IMR-90 (cell line): Measurements from ENCODE around the gene SH3BP4. TPM values are rescaled to one million over a fixed set of nuclear protein-coding genes. Genes with fewer than 3 reads are reported as not detected.

ENCODE experiments used
- ATAC-seq: fragments of 200-7000 bp; cut with Tn5 transposase; 2 replicates; pipeline ENCODE4 v1.9.1; 2020; ENCODE audit warnings: low read depth, mild to moderate bottlenecking, moderate library complexity
- BruUV-seq: library from RNA; stranded (reverse); fragments of 400-500 nt; replicated peaks from 2 replicates; lab custom pipeline; 2021; lab: Mats Ljungman, UMichigan
- CTCF ChIA-PET: fragments of 300-600 bp; formaldehyde crosslinking; extraction: SDS; loops from one replicate; lab custom pipeline; 2021; ENCODE audit warnings: antibody characterized with exemption; lab: Yijun Ruan, JAX
- POLR2A ChIA-PET: fragments of 300-600 bp; sonication (Branson Sonifier 250); formaldehyde crosslinking; loops from one replicate; lab custom pipeline; 2022; ENCODE audit warnings: antibody characterized with exemption; ENCODE audit not compliant: unreplicated experiment; lab: Charles Lee
- DNase-seq: peaks from one replicate; pipeline ENCODE4 v3.0.0; 2013
- H2AFZ ChIP-seq: replicated peaks from 2 replicates; pipeline ENCODE3; 2013; ENCODE audit warnings: low read length, mild to moderate bottlenecking; ENCODE audit not compliant: poor library complexity
- H2AK5ac ChIP-seq: 2 replicates; pipeline ENCODE4 v1.6.1; 2013; ENCODE audit warnings: low read depth, low read length, inconsistent platforms
- H2AK9ac ChIP-seq: replicated peaks from 2 replicates; pipeline ENCODE3; 2013; ENCODE audit warnings: mild to moderate bottlenecking, low read depth, low read length, moderate library complexity; ENCODE audit not compliant: poor library complexity
- H2BK120ac ChIP-seq: 2 replicates; pipeline ENCODE4 v1.6.1; 2013; ENCODE audit warnings: low read depth, low read length, inconsistent platforms
- H2BK15ac ChIP-seq: 3 replicates; pipeline ENCODE4 v1.6.1; 2013; ENCODE audit warnings: low read depth, low read length, inconsistent platforms
- H2BK20ac ChIP-seq: 2 replicates; pipeline ENCODE4 v1.6.1; 2013; ENCODE audit warnings: low read depth, mild to moderate bottlenecking, inconsistent platforms, low read length, moderate library complexity
- H2BK5ac ChIP-seq: 2 replicates; pipeline ENCODE4 v1.6.1; 2013; ENCODE audit warnings: mild to moderate bottlenecking, low read depth, low read length, inconsistent platforms; ENCODE audit not compliant: poor library complexity, severe bottlenecking
- H3K14ac ChIP-seq: replicated peaks from 2 replicates; pipeline ENCODE4 v1.6.1; 2013; ENCODE audit warnings: low read depth, low read length, inconsistent platforms
- H3K18ac ChIP-seq: 2 replicates; pipeline ENCODE4 v1.6.1; 2013; ENCODE audit warnings: low read depth, low read length, control low read depth
- H3K23ac ChIP-seq: 2 replicates; pipeline ENCODE4 v1.6.1; 2013; ENCODE audit warnings: low read depth, low read length, inconsistent platforms
- H3K27ac ChIP-seq: 2 replicates; pipeline ENCODE4 v1.5.1; 2013; ENCODE audit warnings: mild to moderate bottlenecking, control low read depth, low read length; ENCODE audit not compliant: insufficient read depth
- H3K27me3 ChIP-seq: 2 replicates; pipeline ENCODE4 v1.6.1; 2013; ENCODE audit warnings: low read length; ENCODE audit not compliant: control insufficient read depth, insufficient read depth
- H3K36me3 ChIP-seq: 2 replicates; pipeline ENCODE4 v1.6.1; 2013; ENCODE audit warnings: low read length, mixed read lengths; ENCODE audit not compliant: control insufficient read depth, insufficient read depth
- H3K4ac ChIP-seq: 2 replicates; pipeline ENCODE4 v1.6.1; 2013; ENCODE audit warnings: low read depth, low read length, inconsistent platforms
- H3K4me1 ChIP-seq: 2 replicates; pipeline ENCODE4 v1.6.1; 2013; ENCODE audit warnings: low read length, mixed read lengths; ENCODE audit not compliant: control insufficient read depth, insufficient read depth
- H3K4me2 ChIP-seq: 2 replicates; pipeline ENCODE4 v1.6.1; 2013; ENCODE audit warnings: low read depth, mild to moderate bottlenecking, control low read depth, low read length, moderate library complexity
- H3K4me3 ChIP-seq: 2 replicates; pipeline ENCODE4 v1.5.1; 2013; ENCODE audit warnings: low read depth, mild to moderate bottlenecking, control low read depth, low read length, moderate library complexity; ENCODE audit not compliant: insufficient read depth
- H3K56ac ChIP-seq: 2 replicates; pipeline ENCODE4 v1.6.1; 2013; ENCODE audit warnings: low read length, inconsistent platforms; ENCODE audit not compliant: insufficient read depth; ENCODE audit errors: extremely low read depth
- H3K79me1 ChIP-seq, 2 experiments: 2 replicates each; pipeline ENCODE4 v1.6.1; 2013; ENCODE audit warnings: low read length in 2 of 2, inconsistent platforms in 1 of 2, low read depth in 1 of 2
- H3K9ac ChIP-seq: 2 replicates; pipeline ENCODE4 v1.6.1; 2013; ENCODE audit warnings: low read depth, low read length, control low read depth
- H3K9me1 ChIP-seq: 2 replicates; pipeline ENCODE4 v1.6.1; 2013; ENCODE audit warnings: low read length, inconsistent platforms; ENCODE audit not compliant: insufficient read depth
- H3K9me3 ChIP-seq: 2 replicates; pipeline ENCODE4 v1.6.1; 2013; ENCODE audit warnings: low read length; ENCODE audit not compliant: control insufficient read depth, insufficient read depth
- H4K20me1 ChIP-seq: 2 replicates; pipeline ENCODE4 v1.6.1; 2013; ENCODE audit warnings: low read length, inconsistent platforms; ENCODE audit not compliant: insufficient read depth
- H4K5ac ChIP-seq: 2 replicates; pipeline ENCODE4 v1.6.1; 2013; ENCODE audit warnings: mild to moderate bottlenecking, low read depth, low read length, control low read depth
- H4K8ac ChIP-seq, 2 experiments: 2 replicates each; pipeline ENCODE4 v1.6.1; 2013; ENCODE audit warnings: low read depth in 2 of 2, low read length in 2 of 2, control low read depth in 1 of 2, inconsistent platforms in 1 of 2
- H4K91ac ChIP-seq: 2 replicates; pipeline ENCODE4 v1.6.1; 2013; ENCODE audit warnings: low read depth, low read length, inconsistent platforms; ENCODE audit not compliant: insufficient read depth
- BHLHE40 ChIP-seq: fragments of 150-350 bp; IDR thresholded peaks from 2 replicates; pipeline ENCODE4 v1.6.1; 2016; ENCODE audit warnings: mild to moderate bottlenecking, low read depth, low read length
- CEBPB ChIP-seq: IDR thresholded peaks from 2 replicates; pipeline ENCODE4 v1.6.1; 2012; ENCODE audit warnings: low read depth, low read length, improper control_type of control experiment
- CHD1 ChIP-seq: IDR thresholded peaks from 2 replicates; pipeline ENCODE4 v1.6.1; 2012; ENCODE audit warnings: low read depth, low read length, improper control_type of control experiment
- FOS ChIP-seq: fragments of 150-350 bp; IDR thresholded peaks from 2 replicates; pipeline ENCODE4 v1.6.1; 2016; ENCODE audit warnings: low read depth, low read length
- MAFK ChIP-seq: IDR thresholded peaks from 2 replicates; pipeline ENCODE4 v1.6.1; 2012; ENCODE audit warnings: low read depth, low read length, improper control_type of control experiment
- MAZ ChIP-seq: IDR thresholded peaks from 2 replicates; pipeline ENCODE4 v1.6.1; 2012; ENCODE audit warnings: low read depth, mild to moderate bottlenecking, low read length, improper control_type of control experiment, moderate library complexity, borderline replicate concordance
- MXI1 ChIP-seq: IDR thresholded peaks from 2 replicates; pipeline ENCODE4 v1.6.1; 2012; ENCODE audit warnings: low read depth, mild to moderate bottlenecking, low read length, moderate library complexity, borderline replicate concordance
- NFE2L2 ChIP-seq: fragments of 150-350 bp; IDR thresholded peaks from 2 replicates; pipeline ENCODE4 v1.6.1; 2016; ENCODE audit warnings: low read depth, mild to moderate bottlenecking, low read length
- POLR2A ChIP-seq: IDR thresholded peaks from 2 replicates; pipeline ENCODE4 v1.6.1; 2012; ENCODE audit warnings: mild to moderate bottlenecking, low read depth, low read length
- RAD21 ChIP-seq: IDR thresholded peaks from 2 replicates; pipeline ENCODE4 v1.6.1; 2012; ENCODE audit warnings: low read length, improper control_type of control experiment
- RCOR1 ChIP-seq: IDR thresholded peaks from 2 replicates; pipeline ENCODE4 v1.6.1; 2012; ENCODE audit warnings: mild to moderate bottlenecking, low read length, improper control_type of control experiment; ENCODE audit not compliant: insufficient replicate concordance
- RFX5 ChIP-seq: IDR thresholded peaks from 2 replicates; pipeline ENCODE4 v1.8.0; 2012; ENCODE audit warnings: low read depth, mild to moderate bottlenecking, low read length, moderate library complexity
- SMC3 ChIP-seq: fragments of 150-350 bp; IDR thresholded peaks from 2 replicates; pipeline ENCODE4 v1.6.1; 2016; ENCODE audit warnings: low read depth, mild to moderate bottlenecking, antibody characterized with exemption, low read length, moderate library complexity
- WGBS, 2 experiments: methylation state at CpG; one replicate each; pipeline versions ENCODE4 v1.1.5 to v1.1.7; 2013; ENCODE audit warnings: missing lambda C conversion rate in 2 of 2; ENCODE audit not compliant: insufficient read length in 1 of 2; ENCODE audit errors: extremely low coverage in 2 of 2; 5-methylcytosine and 5-hydroxymethylcytosine counted together
- dilution Hi-C: fragments of 300-500 bp; cut with HindIII; formaldehyde crosslinking; loops from one replicate; pipeline ENCODE4 v1.14.3; 2018; ENCODE audit warnings: low sequenced_read_pairs; ENCODE audit not compliant: unreplicated experiment
- in situ Hi-C: fragments of 300-500 bp; cut with MboI; formaldehyde crosslinking; loops from 3 replicates; pipeline ENCODE4 v1.14.3; 2019; ENCODE audit warnings: low sequenced_read_pairs, inconsistent platforms, mixed read lengths
- intact Hi-C: fragments of 100-400 bp; cut with micrococcal nuclease; formaldehyde crosslinking; loops from 2 replicates; pipeline ENCODE4 v1.10.0; 2022
- polyA plus RNA-seq, 3 experiments: library from polyadenylated mRNA; depleted of rRNA; stranded (reverse); fragments of >200 nt; gene quantifications; 2 replicates each; pipeline ENCODE4 v1.2.3, GENCODE V29; 2012; ENCODE audit warnings: low replicate concordance in 1 of 3
- total RNA-seq: library from RNA; depleted of rRNA; stranded (reverse); fragments of >200 nt; gene quantifications from 2 replicates; pipeline ENCODE4 v1.2.3, GENCODE V29; 2012
- TF ChIP-seq, protein P1 (sequence below): conservative IDR thresholded peaks from 2 replicates; pipeline ENCODE4 v1.5.1; 2012; ENCODE audit warnings: mild to moderate bottlenecking, low read depth, low read length, improper control_type of control experiment
- TF ChIP-seq, protein P2 (sequence below): fragments of 150-350 bp; IDR thresholded peaks from 2 replicates; pipeline ENCODE4 v1.6.1; 2016; ENCODE audit warnings: low read depth, mild to moderate bottlenecking, low read length, moderate library complexity, borderline replicate concordance
- TF ChIP-seq, protein P3 (sequence below): fragments of 150-350 bp; IDR thresholded peaks from 2 replicates; pipeline ENCODE4 v1.6.1; 2017; ENCODE audit warnings: mild to moderate bottlenecking, antibody characterized with exemption, low read length, low read depth

Gene SH3BP4
- total and polyA plus RNA-seq, 2 of the 4 experiments (the other 2 are of a cell fraction): 104 to 122 TPM

DNA sequence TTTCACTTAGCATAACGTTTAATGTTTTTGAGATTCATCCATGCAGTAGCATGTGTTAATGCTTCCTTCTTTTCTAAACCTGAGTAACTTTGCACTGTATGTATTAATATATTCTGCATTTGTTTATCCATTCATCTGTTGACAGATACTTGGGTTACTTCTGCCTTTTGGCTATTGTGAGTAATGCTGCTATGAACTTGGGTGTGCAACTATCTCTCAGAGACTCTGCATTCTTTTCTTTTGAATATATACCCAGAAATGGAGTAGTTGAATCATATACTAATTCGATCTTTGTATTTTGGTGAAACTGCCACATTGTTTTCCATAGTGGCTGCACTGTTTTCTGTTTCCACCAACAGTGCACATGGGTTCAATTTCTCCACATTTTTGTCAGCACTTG is 128.3 kb downstream of the SH3BP4 start:
- Histone ChIP-seq H4K5ac (no peak overlapping the region), H3K4me3 (no peak overlapping the region), H3K14ac (peak overlapping the region; percentile 56; the same call in 1 of the 2 replicates), H3K56ac (no peak overlapping the region; the same call in 1 of the 2 replicates), H4K91ac (no peak overlapping the region), H3K4me2 (peak overlapping the region; percentile 60; the same call in 1 of the 2 replicates), H2BK15ac (peak overlapping the region; percentile 44; the same call in 1 of the 3 replicates), H3K36me3 (no peaks in the 10 kb centered on the region), H4K8ac (peak overlapping the region; percentile 14 to 23; a peak in 2 of 4 replicates), H2BK120ac (0 out of 2 replicates have a peak overlapping the region, but pooled peaks have one; percentile 24), H3K23ac (0 out of 2 replicates have a peak overlapping the region, but pooled peaks have one; percentile 57), H3K79me1 (0 out of 4 replicates have a peak, but pooled peaks cover 0 to 3% of the 10 kb centered on the region in 2 experiments), H2AK5ac (0 out of 2 replicates have a peak overlapping the region, but pooled peaks have one; percentile 74), H2BK5ac (peak overlapping the region; percentile 10), H3K9me1 (peaks cover 8% of the 10 kb centered on the region), H4K20me1 (no peaks in the 10 kb centered on the region), H3K18ac (no peak overlapping the region; the same call in 1 of the 2 replicates), H3K4ac (no peak overlapping the region), H3K27me3 (no peaks in the 10 kb centered on the region), H2AFZ (no peak overlapping the region), H3K9ac (no peak overlapping the region), H2BK20ac (no peak overlapping the region), H3K27ac (no peak overlapping the region), H2AK9ac (no peak overlapping the region), H3K9me3 (peaks cover 2% of the 10 kb centered on the region), H3K4me1 (peaks cover 5% of the 10 kb centered on the region; the same call in 1 of the 2 replicates)
- in situ Hi-C loops (no loop called here), intact Hi-C loops (no loop called here), dilution Hi-C loops (no loop called here)
- CTCF ChIA-PET: no interaction called here
- TF ChIP-seq, protein P1, sequence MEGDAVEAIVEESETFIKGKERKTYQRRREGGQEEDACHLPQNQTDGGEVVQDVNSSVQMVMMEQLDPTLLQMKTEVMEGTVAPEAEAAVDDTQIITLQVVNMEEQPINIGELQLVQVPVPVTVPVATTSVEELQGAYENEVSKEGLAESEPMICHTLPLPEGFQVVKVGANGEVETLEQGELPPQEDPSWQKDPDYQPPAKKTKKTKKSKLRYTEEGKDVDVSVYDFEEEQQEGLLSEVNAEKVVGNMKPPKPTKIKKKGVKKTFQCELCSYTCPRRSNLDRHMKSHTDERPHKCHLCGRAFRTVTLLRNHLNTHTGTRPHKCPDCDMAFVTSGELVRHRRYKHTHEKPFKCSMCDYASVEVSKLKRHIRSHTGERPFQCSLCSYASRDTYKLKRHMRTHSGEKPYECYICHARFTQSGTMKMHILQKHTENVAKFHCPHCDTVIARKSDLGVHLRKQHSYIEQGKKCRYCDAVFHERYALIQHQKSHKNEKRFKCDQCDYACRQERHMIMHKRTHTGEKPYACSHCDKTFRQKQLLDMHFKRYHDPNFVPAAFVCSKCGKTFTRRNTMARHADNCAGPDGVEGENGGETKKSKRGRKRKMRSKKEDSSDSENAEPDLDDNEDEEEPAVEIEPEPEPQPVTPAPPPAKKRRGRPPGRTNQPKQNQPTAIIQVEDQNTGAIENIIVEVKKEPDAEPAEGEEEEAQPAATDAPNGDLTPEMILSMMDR: no peak
- TF ChIP-seq RFX5 (no peak), RAD21 (no peak), SMC3 (no peak), MXI1 (no peak), RCOR1 (no peak), CHD1 (no peak), NFE2L2 (no peak), MAZ (no peak), FOS (no peak), POLR2A (no peak), CEBPB (no peak), BHLHE40 (no peak), MAFK (no peak)
- TF ChIP-seq, protein P2, sequence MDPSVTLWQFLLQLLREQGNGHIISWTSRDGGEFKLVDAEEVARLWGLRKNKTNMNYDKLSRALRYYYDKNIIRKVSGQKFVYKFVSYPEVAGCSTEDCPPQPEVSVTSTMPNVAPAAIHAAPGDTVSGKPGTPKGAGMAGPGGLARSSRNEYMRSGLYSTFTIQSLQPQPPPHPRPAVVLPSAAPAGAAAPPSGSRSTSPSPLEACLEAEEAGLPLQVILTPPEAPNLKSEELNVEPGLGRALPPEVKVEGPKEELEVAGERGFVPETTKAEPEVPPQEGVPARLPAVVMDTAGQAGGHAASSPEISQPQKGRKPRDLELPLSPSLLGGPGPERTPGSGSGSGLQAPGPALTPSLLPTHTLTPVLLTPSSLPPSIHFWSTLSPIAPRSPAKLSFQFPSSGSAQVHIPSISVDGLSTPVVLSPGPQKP: no peak
- TF ChIP-seq, protein P3, sequence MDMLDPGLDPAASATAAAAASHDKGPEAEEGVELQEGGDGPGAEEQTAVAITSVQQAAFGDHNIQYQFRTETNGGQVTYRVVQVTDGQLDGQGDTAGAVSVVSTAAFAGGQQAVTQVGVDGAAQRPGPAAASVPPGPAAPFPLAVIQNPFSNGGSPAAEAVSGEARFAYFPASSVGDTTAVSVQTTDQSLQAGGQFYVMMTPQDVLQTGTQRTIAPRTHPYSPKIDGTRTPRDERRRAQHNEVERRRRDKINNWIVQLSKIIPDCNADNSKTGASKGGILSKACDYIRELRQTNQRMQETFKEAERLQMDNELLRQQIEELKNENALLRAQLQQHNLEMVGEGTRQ: no peak
- no CpG with 5 or more reads among the region's 2 CpGs for WGBS, 2 experiments
- POLR2A ChIA-PET: no interaction called here
- DNase-seq (peak; percentile 61), ATAC-seq (peak; percentile 96)
- no TSS peak for BruUV-seq
